Measurements from ENCODE around the gene BCAS3.

BCAS3 gene

GRCh38 chr17:61382796-61383688 lies 705.4 kb downstream of the BCAS3 start:
- H3K36me3 ChIP-seq (ENCODE audit: control insufficient read depth in 2 of 2, insufficient read depth in 2 of 2, low read length in 2 of 2) = no peaks in the 10 kb centered on the region
- no peaks in the 10 kb centered on the region for H3K9me3 ChIP-seq (ENCODE audit: control insufficient read depth in 2 of 2, low read length in 2 of 2)
- peaks cover 3% of the 10 kb centered on the region for H3K4me1 ChIP-seq (ENCODE audit: control insufficient read depth, insufficient read depth, low read length)
- no peak overlapping the region for H3K27ac ChIP-seq (ENCODE audit: low read length)
- no peak overlapping the region for H3K9ac ChIP-seq (ENCODE audit: low read length in 2 of 2)
- no peaks in the 10 kb centered on the region for H3K27me3 ChIP-seq (ENCODE audit: control insufficient read depth in 1 of 2, insufficient read depth in 2 of 2, low read length in 2 of 2)
- H3K4me3 ChIP-seq (ENCODE audit: low read length in 2 of 2) = no peak overlapping the region

- Histone ChIP-seq H3K27me3 (ENCODE audit: control insufficient read depth in 1 of 2, insufficient read depth in 2 of 2, low read length in 2 of 2) (no peaks in the 10 kb centered on the region), H3K4me3 (ENCODE audit: low read length in 2 of 2) (no peak overlapping the region), H3K9ac (ENCODE audit: low read length in 2 of 2) (no peak overlapping the region), H3K4me1 (ENCODE audit: control insufficient read depth, insufficient read depth, low read length) (no peaks in the 10 kb centered on the region), H3K9me3 (ENCODE audit: control insufficient read depth in 2 of 2, low read length in 2 of 2) (no peaks in the 10 kb centered on the region), H3K36me3 (ENCODE audit: control insufficient read depth in 2 of 2, insufficient read depth in 2 of 2, low read length in 2 of 2) (no peaks in the 10 kb centered on the region), H3K27ac (ENCODE audit: low read length) (no peak overlapping the region)
Measured at GRCh38 chr17:61383689-61384201, 706.1 kb downstream of the BCAS3 start.

- Histone ChIP-seq H3K36me3 (ENCODE audit: control insufficient read depth in 2 of 2, insufficient read depth in 2 of 2, low read length in 2 of 2) (no peaks in the 10 kb centered on the region), H3K27ac (ENCODE audit: low read length) (no peak overlapping the region), H3K4me1 (ENCODE audit: control insufficient read depth, insufficient read depth, low read length) (peaks cover under 1% of the 10 kb centered on the region), H3K4me3 (ENCODE audit: low read length in 2 of 2) (no peak overlapping the region), H3K9ac (ENCODE audit: low read length in 2 of 2) (no peak overlapping the region), H3K27me3 (ENCODE audit: control insufficient read depth in 1 of 2, insufficient read depth in 2 of 2, low read length in 2 of 2) (peaks cover 0 to 6% of the 10 kb centered on the region in 2 donors), H3K9me3 (ENCODE audit: control insufficient read depth in 2 of 2, low read length in 2 of 2) (no peaks in the 10 kb centered on the region)
Measured at GRCh38 chr17:61384354-61384691, 706.7 kb downstream of the BCAS3 start.

- Histone ChIP-seq H3K36me3 (ENCODE audit: control insufficient read depth in 2 of 2, insufficient read depth in 2 of 2, low read length in 2 of 2) (no peaks in the 10 kb centered on the region), H3K9me3 (ENCODE audit: control insufficient read depth in 2 of 2, low read length in 2 of 2) (no peaks in the 10 kb centered on the region), H3K4me3 (ENCODE audit: low read length in 2 of 2) (no peak overlapping the region), H3K4me1 (ENCODE audit: control insufficient read depth, insufficient read depth, low read length) (peaks cover 7% of the 10 kb centered on the region), H3K27me3 (ENCODE audit: control insufficient read depth in 1 of 2, insufficient read depth in 2 of 2, low read length in 2 of 2) (peaks cover 0 to 6% of the 10 kb centered on the region in 2 donors), H3K27ac (ENCODE audit: low read length) (no peak overlapping the region), H3K9ac (ENCODE audit: low read length in 2 of 2) (no peak overlapping the region)
Measured at GRCh38 chr17:61384692-61385576, 707.3 kb downstream of the BCAS3 start.

- Histone ChIP-seq H3K27me3 (ENCODE audit: control insufficient read depth in 1 of 2, insufficient read depth in 2 of 2, low read length in 2 of 2) (peaks cover 0 to 6% of the 10 kb centered on the region in 2 donors), H3K4me3 (ENCODE audit: low read length in 2 of 2) (no peak overlapping the region), H3K4me1 (ENCODE audit: control insufficient read depth, insufficient read depth, low read length) (peaks cover 7% of the 10 kb centered on the region), H3K36me3 (ENCODE audit: control insufficient read depth in 2 of 2, insufficient read depth in 2 of 2, low read length in 2 of 2) (no peaks in the 10 kb centered on the region), H3K9ac (ENCODE audit: low read length in 2 of 2) (no peak overlapping the region), H3K9me3 (ENCODE audit: control insufficient read depth in 2 of 2, low read length in 2 of 2) (no peaks in the 10 kb centered on the region), H3K27ac (ENCODE audit: low read length) (no peak overlapping the region)
Measured at GRCh38 chr17:61385577-61386236, 708.1 kb downstream of the BCAS3 start.

- H3K9ac ChIP-seq (ENCODE audit: low read length in 2 of 2) = no peak overlapping the region
- H3K4me3 ChIP-seq (ENCODE audit: low read length in 2 of 2) = no peak overlapping the region
- peaks cover 0 to 6% of the 10 kb centered on the region in 2 donors for H3K27me3 ChIP-seq (ENCODE audit: control insufficient read depth in 1 of 2, insufficient read depth in 2 of 2, low read length in 2 of 2)
- H3K36me3 ChIP-seq (ENCODE audit: control insufficient read depth in 2 of 2, insufficient read depth in 2 of 2, low read length in 2 of 2) = no peaks in the 10 kb centered on the region
- peaks cover 7% of the 10 kb centered on the region for H3K4me1 ChIP-seq (ENCODE audit: control insufficient read depth, insufficient read depth, low read length)
- no peak overlapping the region for H3K27ac ChIP-seq (ENCODE audit: low read length)
- H3K9me3 ChIP-seq (ENCODE audit: control insufficient read depth in 2 of 2, low read length in 2 of 2) = no peaks in the 10 kb centered on the region
Measured at GRCh38 chr17:61386251-61386650, 708.6 kb downstream of the BCAS3 start.

- Histone ChIP-seq H3K9ac (ENCODE audit: low read length in 2 of 2) (no peak overlapping the region), H3K9me3 (ENCODE audit: control insufficient read depth in 2 of 2, low read length in 2 of 2) (no peaks in the 10 kb centered on the region), H3K4me1 (ENCODE audit: control insufficient read depth, insufficient read depth, low read length) (peaks cover 7% of the 10 kb centered on the region), H3K4me3 (ENCODE audit: low read length in 2 of 2) (no peak overlapping the region), H3K27me3 (ENCODE audit: control insufficient read depth in 1 of 2, insufficient read depth in 2 of 2, low read length in 2 of 2) (peaks cover 0 to 6% of the 10 kb centered on the region in 2 donors), H3K27ac (ENCODE audit: low read length) (no peak overlapping the region), H3K36me3 (ENCODE audit: control insufficient read depth in 2 of 2, insufficient read depth in 2 of 2, low read length in 2 of 2) (no peaks in the 10 kb centered on the region)
Measured at GRCh38 chr17:61387011-61387410, 709.4 kb downstream of the BCAS3 start.

GRCh38 chr17:61387511-61388305 lies 710.1 kb downstream of the BCAS3 start:
- Histone ChIP-seq H3K4me1 (ENCODE audit: control insufficient read depth, insufficient read depth, low read length) (peaks cover 7% of the 10 kb centered on the region), H3K27me3 (ENCODE audit: control insufficient read depth in 1 of 2, insufficient read depth in 2 of 2, low read length in 2 of 2) (peaks cover 0 to 6% of the 10 kb centered on the region in 2 donors), H3K9ac (ENCODE audit: low read length in 2 of 2) (no peak overlapping the region), H3K4me3 (ENCODE audit: low read length in 2 of 2) (no peak overlapping the region), H3K36me3 (ENCODE audit: control insufficient read depth in 2 of 2, insufficient read depth in 2 of 2, low read length in 2 of 2) (no peaks in the 10 kb centered on the region), H3K27ac (ENCODE audit: low read length) (no peak overlapping the region), H3K9me3 (ENCODE audit: control insufficient read depth in 2 of 2, low read length in 2 of 2) (no peaks in the 10 kb centered on the region)

- H3K36me3 ChIP-seq (ENCODE audit: control insufficient read depth in 2 of 2, insufficient read depth in 2 of 2, low read length in 2 of 2) = no peaks in the 10 kb centered on the region
- no peaks in the 10 kb centered on the region for H3K9me3 ChIP-seq (ENCODE audit: control insufficient read depth in 2 of 2, low read length in 2 of 2)
- peaks cover 0 to 6% of the 10 kb centered on the region in 2 donors for H3K27me3 ChIP-seq (ENCODE audit: control insufficient read depth in 1 of 2, insufficient read depth in 2 of 2, low read length in 2 of 2)
- no peak overlapping the region for H3K9ac ChIP-seq (ENCODE audit: low read length in 2 of 2)
- no peak overlapping the region for H3K4me3 ChIP-seq (ENCODE audit: low read length in 2 of 2)
- H3K4me1 ChIP-seq (ENCODE audit: control insufficient read depth, insufficient read depth, low read length) = peaks cover 7% of the 10 kb centered on the region
- H3K27ac ChIP-seq (ENCODE audit: low read length) = no peak overlapping the region
Measured at GRCh38 chr17:61388561-61389356, 711.1 kb downstream of the BCAS3 start.
